ENCODE measurements around the gene SNX8.

Gene SNX8

GRCh38 chr7:2223321-2223720 is 90.9 kb downstream of the SNX8 start:
- no peak for DNase-seq (ENCODE audit: low read depth in 3 of 3)

- no peak for DNase-seq (ENCODE audit: low read depth in 3 of 3)
These were observed 91.7 kb downstream of the SNX8 start for GRCh38 chr7:2222516-2222915.

GRCh38 chr7:2220954-2221353 is 93.3 kb downstream of the SNX8 start:
- no peak for DNase-seq (ENCODE audit: low read depth in 3 of 3)

- DNase-seq (ENCODE audit: low read depth in 3 of 3), result no peak
These were observed 93.7 kb downstream of the SNX8 start for GRCh38 chr7:2220506-2220905.

GRCh38 chr7:2220030-2220429 is 94.2 kb downstream of the SNX8 start:
- no peak for DNase-seq (ENCODE audit: low read depth in 3 of 3)

- no peak for DNase-seq (ENCODE audit: low read depth in 3 of 3)
These were observed 94.6 kb downstream of the SNX8 start for GRCh38 chr7:2219606-2220005.

GRCh38 chr7:2219136-2219535 is 95.1 kb downstream of the SNX8 start:
- DNase-seq (ENCODE audit: low read depth in 3 of 3), result no peak

GRCh38 chr7:2218444-2218785 is 95.8 kb downstream of the SNX8 start:
- DNase-seq (ENCODE audit: low read depth in 3 of 3), result no peak

GRCh38 chr7:2217716-2218443 is 96.4 kb downstream of the SNX8 start:
- DNase-seq (ENCODE audit: low read depth in 3 of 3), result no peak

GRCh38 chr7:2217206-2217605 is 97.0 kb downstream of the SNX8 start:
- no peak for DNase-seq (ENCODE audit: low read depth in 3 of 3)

- DNase-seq (ENCODE audit: low read depth in 3 of 3), result no peak
These were observed 98.4 kb downstream of the SNX8 start for GRCh38 chr7:2215851-2216250.

- no peak for DNase-seq (ENCODE audit: low read depth in 3 of 3)
These were observed 99.6 kb downstream of the SNX8 start for GRCh38 chr7:2214636-2215035.

- DNase-seq (ENCODE audit: low read depth in 3 of 3), result no peak
These were observed 100.6 kb downstream of the SNX8 start for GRCh38 chr7:2213551-2214215.

- DNase-seq (ENCODE audit: low read depth in 3 of 3), result no peak
These were observed 101.3 kb downstream of the SNX8 start for GRCh38 chr7:2212906-2213305.

GRCh38 chr7:2211926-2212325 is 102.3 kb downstream of the SNX8 start:
- no peak for DNase-seq (ENCODE audit: low read depth in 3 of 3)

GRCh38 chr7:2211259-2211880 is 102.9 kb downstream of the SNX8 start:
- no peak for DNase-seq (ENCODE audit: low read depth in 3 of 3)

GRCh38 chr7:2210551-2211258 is 103.5 kb downstream of the SNX8 start:
- DNase-seq (ENCODE audit: low read depth in 3 of 3), result no peak

- DNase-seq (ENCODE audit: low read depth in 3 of 3), result no peak
These were observed 104.3 kb downstream of the SNX8 start for GRCh38 chr7:2209961-2210323.

GRCh38 chr7:2209146-2209960 is 104.9 kb downstream of the SNX8 start:
- DNase-seq (ENCODE audit: low read depth in 3 of 3), result peak in 2 of 3 donors; percentile 11 to 20

GRCh38 chr7:2208712-2209111 is 105.5 kb downstream of the SNX8 start:
- no peak for DNase-seq (ENCODE audit: low read depth in 3 of 3)

- DNase-seq (ENCODE audit: low read depth in 3 of 3), result no peak
These were observed 109.0 kb downstream of the SNX8 start for GRCh38 chr7:2205036-2205780.

Data from stimulated activated CD4-positive, alpha-beta T cell treated with anti-CD3 and anti-CD28 coated beads, TNF-alpha, amount 100 ng/mL, for 48 hours (primary cell).